ENCODE data around the gene ALDH1A3. TPM values are rescaled to one million over a fixed set of nuclear protein-coding genes. Genes with fewer than 3 reads are reported as not detected.

Gene ALDH1A3
- polyA plus RNA-seq, 1 of the 3 experiments (the other 2 are of a cell fraction), result 4.4 TPM

GRCh38 chr15:100885116-100885515 lies 5.5 kb downstream of the ALDH1A3 start:
- Histone ChIP-seq H3K4me2 (no peak overlapping the region), H3K27me3 (ENCODE audit: insufficient read depth) (no peaks in the 10 kb centered on the region), H3K36me3 (replicated peaks in 1 of 2; ENCODE audit: control insufficient read depth in 1 of 2, insufficient read depth in 2 of 2, low read length in 1 of 2) (no peaks in the 10 kb centered on the region), H3K27ac (ENCODE audit: low read depth in 2 of 2, low read length in 1 of 2) (peak overlapping the region in 1 of 2 experiments; percentile 16; a peak in 1 of 4 replicates), H3K9me3 (no peaks in the 10 kb centered on the region), H2AFZ (ENCODE audit: low read depth) (no peak overlapping the region), H4K20me1 (ENCODE audit: insufficient read depth) (no peaks in the 10 kb centered on the region), H3K9ac (no peak overlapping the region), H3K4me1 (ENCODE audit: control insufficient read depth in 1 of 2, insufficient read depth in 2 of 2, low read depth in 1 of 2, low read length in 1 of 2) (peaks cover 0 to 31% of the 10 kb centered on the region in 2 experiments; a peak in 1 of 4 replicates), H3K79me2 (ENCODE audit: insufficient read depth) (no peaks in the 10 kb centered on the region), H3K9me2 (no peaks in the 10 kb centered on the region), H3F3A (replicated peaks; ENCODE audit: insufficient read depth) (no peaks in the 10 kb centered on the region), H3K4me3 (ENCODE audit: low read depth in 2 of 2, low read length in 1 of 2) (no peak overlapping the region)
- ChIA-PET POLR2A (no interaction called here), CTCF (interaction anchor here (0.6 to 2.0 kb wide), 8 partner anchors 10 to 544 kb away, joined by 3 to 8 read pairs (median 4); no protein-coding TSS in a partner anchor)
- WGBS (ENCODE audit: low lambda C conversion rate), result 59% methylated on average over 8 of the region's 8 CpGs
- TF ChIP-seq USF2 (IDR thresholded peaks at IDR 0.05; ENCODE audit: borderline replicate concordance, low read depth, low read length) (no peak), YY1 (IDR thresholded peaks at IDR 0.05; ENCODE audit: low read depth) (no peak), RFX5 (IDR thresholded peaks at IDR 0.05; ENCODE audit: low read length) (no peak), FOSL2 (IDR thresholded peaks at IDR 0.05; ENCODE audit: borderline replicate concordance, low read depth) (no peak), FOXM1 (IDR thresholded peaks at IDR 0.05; ENCODE audit: low read depth) (no peak), GATA2 (CRISPR knock-in tag; IDR thresholded peaks at IDR 0.05) (no peak), REST (IDR thresholded peaks at IDR 0.05; ENCODE audit: low read depth, low read length) (no peak)
- DNase-seq, result no peak

- Histone ChIP-seq H3K79me2 (ENCODE audit: insufficient read depth) (no peaks in the 10 kb centered on the region), H4K20me1 (ENCODE audit: insufficient read depth) (no peaks in the 10 kb centered on the region), H3K9ac (no peak overlapping the region), H3K4me1 (ENCODE audit: control insufficient read depth in 1 of 2, insufficient read depth in 2 of 2, low read depth in 1 of 2, low read length in 1 of 2) (peaks cover 0 to 24% of the 10 kb centered on the region in 2 experiments; a peak in 1 of 4 replicates), H3K36me3 (replicated peaks in 1 of 2; ENCODE audit: control insufficient read depth in 1 of 2, insufficient read depth in 2 of 2, low read length in 1 of 2) (no peaks in the 10 kb centered on the region), H3K4me3 (ENCODE audit: low read depth in 2 of 2, low read length in 1 of 2) (no peak overlapping the region), H3F3A (replicated peaks; ENCODE audit: insufficient read depth) (no peaks in the 10 kb centered on the region), H3K9me2 (no peaks in the 10 kb centered on the region), H2AFZ (ENCODE audit: low read depth) (no peak overlapping the region), H3K27me3 (ENCODE audit: insufficient read depth) (no peaks in the 10 kb centered on the region), H3K4me2 (no peak overlapping the region), H3K9me3 (no peaks in the 10 kb centered on the region), H3K27ac (ENCODE audit: low read depth in 2 of 2, low read length in 1 of 2) (no peak overlapping the region; a peak in 1 of 4 replicates)
- no peak for DNase-seq
- TF ChIP-seq FOSL2 (IDR thresholded peaks at IDR 0.05; ENCODE audit: borderline replicate concordance, low read depth) (no peak), TEAD4 (IDR thresholded peaks at IDR 0.05; ENCODE audit: borderline replicate concordance, insufficient read depth) (no peak), USF1 (IDR thresholded peaks at IDR 0.05; ENCODE audit: borderline replicate concordance, low read depth) (no peak), FOXJ3 (CRISPR knock-in tag; IDR thresholded peaks at IDR 0.05) (no peak), MAX (IDR thresholded peaks at IDR 0.05; ENCODE audit: low read depth) (no peak), USF2 (IDR thresholded peaks at IDR 0.05; ENCODE audit: borderline replicate concordance, low read depth, low read length) (no peak), IRF3 (IDR thresholded peaks at IDR 0.05; ENCODE audit: low read depth, low read length) (no peak), NRF1 (IDR thresholded peaks at IDR 0.05; ENCODE audit: low read depth, low read length) (no peak), NFIC (IDR thresholded peaks at IDR 0.05; ENCODE audit: borderline replicate concordance) (no peak), MEF2A (IDR thresholded peaks at IDR 0.05; ENCODE audit: borderline replicate concordance, low read depth) (no peak), RAD21 (IDR thresholded peaks at IDR 0.05; ENCODE audit: low read length) (no peak), POLR2AphosphoS5 (IDR thresholded peaks at IDR 0.05; ENCODE audit: low read depth, low read length) (no peak), RXRA (IDR thresholded peaks at IDR 0.05; ENCODE audit: borderline replicate concordance, low read depth) (no peak), CHD2 (IDR thresholded peaks at IDR 0.05; ENCODE audit: low read length, partially characterized antibody) (no peak), RFX5 (IDR thresholded peaks at IDR 0.05; ENCODE audit: low read length) (no peak), GABPA (IDR thresholded peaks at IDR 0.05; ENCODE audit: low read depth) (no peak), JUND (IDR thresholded peaks at IDR 0.05) (no peak), YY1 (IDR thresholded peaks at IDR 0.05; ENCODE audit: low read depth) (no peak)
- POLR2A ChIA-PET, result no interaction called here
- CTCF ChIA-PET, result interaction anchor here (0.6 to 2.0 kb wide), 8 partner anchors 11 to 544 kb away, joined by 3 to 8 read pairs (median 4); no protein-coding TSS in a partner anchor
- WGBS (ENCODE audit: low lambda C conversion rate), result 86% methylated on average over 7 of the region's 7 CpGs
Observed at GRCh38 chr15:100885811-100886210, 6.2 kb downstream of the ALDH1A3 start.
